Testis (tissue), 2 donors: ENCODE results near the gene AGRN.

ENCODE experiments used
- POLR2A ChIP-seq: fragments of 450-650 bp; IDR thresholded peaks from one replicate; pipeline ENCODE4 v1.6.1; 2017; ENCODE audit warnings: antibody characterized with exemption, mild to moderate bottlenecking, moderate library complexity
- TF ChIP-seq, protein P1 (sequence below), 3 experiments: fragments of 450-650 bp in 2 of 3; fragments of 200-600 bp in 1 of 3; sonication (generic) in 1 of 3; IDR thresholded peaks; one replicate each; pipeline ENCODE4 v1.5.1; 2016 to 2019; ENCODE audit warnings: antibody characterized with exemption in 3 of 3, mild to moderate bottlenecking in 2 of 3, moderate library complexity in 1 of 3

- TF ChIP-seq, protein P1, sequence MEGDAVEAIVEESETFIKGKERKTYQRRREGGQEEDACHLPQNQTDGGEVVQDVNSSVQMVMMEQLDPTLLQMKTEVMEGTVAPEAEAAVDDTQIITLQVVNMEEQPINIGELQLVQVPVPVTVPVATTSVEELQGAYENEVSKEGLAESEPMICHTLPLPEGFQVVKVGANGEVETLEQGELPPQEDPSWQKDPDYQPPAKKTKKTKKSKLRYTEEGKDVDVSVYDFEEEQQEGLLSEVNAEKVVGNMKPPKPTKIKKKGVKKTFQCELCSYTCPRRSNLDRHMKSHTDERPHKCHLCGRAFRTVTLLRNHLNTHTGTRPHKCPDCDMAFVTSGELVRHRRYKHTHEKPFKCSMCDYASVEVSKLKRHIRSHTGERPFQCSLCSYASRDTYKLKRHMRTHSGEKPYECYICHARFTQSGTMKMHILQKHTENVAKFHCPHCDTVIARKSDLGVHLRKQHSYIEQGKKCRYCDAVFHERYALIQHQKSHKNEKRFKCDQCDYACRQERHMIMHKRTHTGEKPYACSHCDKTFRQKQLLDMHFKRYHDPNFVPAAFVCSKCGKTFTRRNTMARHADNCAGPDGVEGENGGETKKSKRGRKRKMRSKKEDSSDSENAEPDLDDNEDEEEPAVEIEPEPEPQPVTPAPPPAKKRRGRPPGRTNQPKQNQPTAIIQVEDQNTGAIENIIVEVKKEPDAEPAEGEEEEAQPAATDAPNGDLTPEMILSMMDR (IDR thresholded peaks at IDR 0.05), result no peak
- TF ChIP-seq POLR2A, result no peak
Observed at GRCh38 chr1:982765-983436, 37.0 kb upstream of the AGRN start.
